ENCODE data around the gene THPO.

DNA sequence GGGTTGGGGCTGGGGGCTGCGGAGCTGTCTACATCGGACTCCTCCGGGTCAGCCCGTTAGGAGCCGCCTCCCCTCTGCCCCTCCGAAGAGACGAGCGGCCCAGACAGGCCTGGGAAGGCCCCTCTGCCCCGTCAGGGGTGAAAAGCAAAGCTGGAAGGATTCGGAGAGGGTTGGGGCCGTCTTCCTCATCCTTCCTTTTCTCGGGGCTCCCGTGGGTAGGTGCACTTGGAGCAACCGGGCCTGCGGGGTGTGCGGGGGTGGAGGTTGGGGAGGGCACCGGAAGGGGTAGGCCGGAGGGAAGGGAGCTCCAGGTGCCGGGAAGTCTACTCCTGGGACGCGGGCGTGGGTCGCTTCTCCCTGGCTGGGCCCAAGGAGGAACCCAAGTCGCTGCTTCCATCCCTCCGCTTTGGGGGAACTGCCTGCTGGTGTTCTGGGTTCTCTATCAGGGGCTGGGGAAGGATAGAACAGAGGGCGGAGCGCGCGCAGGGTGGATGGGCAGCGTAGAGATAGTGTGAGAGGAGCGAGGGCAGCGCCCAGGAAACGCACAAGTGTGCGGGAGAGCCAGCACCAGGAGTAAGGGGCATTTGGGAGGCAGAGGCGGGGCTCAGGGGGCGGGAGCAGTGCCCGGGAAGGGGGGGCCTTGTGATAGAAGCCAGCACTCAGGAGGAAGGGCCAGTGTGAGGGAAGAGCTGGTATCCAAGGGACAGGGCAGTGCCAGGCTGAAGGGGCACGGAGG lies 15.9 kb downstream of the THPO start:
- TF ChIP-seq CTCF (IDR thresholded peaks at IDR 0.05; ENCODE audit: low read length) (no peak), EZH2 (IDR thresholded peaks at IDR 0.05; ENCODE audit: borderline replicate concordance, low read length) (no peak)
